GM12872 (cell line): ENCODE data around the gene LRBA.

Experiments used
- CTCF ChIP-seq: IDR thresholded peaks from 3 replicates; pipeline ENCODE4 v1.5.1; 2011; ENCODE audit warnings: low read depth, mild to moderate bottlenecking, low read length, moderate library complexity; ENCODE audit not compliant: insufficient read depth

LRBA gene

DNA sequence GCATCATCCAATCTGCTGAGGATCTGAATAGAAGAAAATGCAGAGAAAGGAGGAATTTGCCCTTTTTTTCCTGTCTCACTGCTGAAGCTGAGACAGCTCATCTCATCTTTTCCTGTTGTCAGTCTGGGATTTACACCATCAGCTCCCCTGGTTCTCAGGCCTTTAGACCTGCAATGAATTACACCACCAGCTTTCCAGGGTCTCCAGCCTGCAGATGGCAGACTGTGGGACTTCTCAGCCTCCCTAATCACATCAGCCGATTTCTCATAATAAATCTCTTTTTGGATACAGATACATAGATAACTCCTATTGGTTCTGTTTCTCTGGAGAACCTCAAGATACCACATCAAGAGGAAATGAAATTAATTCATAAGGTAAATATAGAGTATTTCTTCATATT lies 567.7 kb downstream of the LRBA start:
- TF ChIP-seq CTCF, result no peak

- no peak for TF ChIP-seq CTCF
These were observed 575.6 kb downstream of the LRBA start for GRCh38 chr4:150439451-150439933.

- TF ChIP-seq CTCF, result no peak
These were observed 578.3 kb downstream of the LRBA start for GRCh38 chr4:150436598-150437370.

GRCh38 chr4:150431221-150431620 lies 583.9 kb downstream of the LRBA start:
- no peak for TF ChIP-seq CTCF

GRCh38 chr4:150425161-150425560 lies 589.9 kb downstream of the LRBA start:
- no peak for TF ChIP-seq CTCF

- no peak for TF ChIP-seq CTCF
These were observed 591.6 kb downstream of the LRBA start for GRCh38 chr4:150423503-150423902.

- TF ChIP-seq CTCF, result no peak
These were observed 592.0 kb downstream of the LRBA start for GRCh38 chr4:150423074-150423473.
